ENCODE results near the gene MFRP. TPM values are rescaled to one million over a fixed set of nuclear protein-coding genes. Genes with fewer than 3 reads are reported as not detected.

MFRP gene
- polyA plus RNA-seq, 1 experiment, result not detected

DNA sequence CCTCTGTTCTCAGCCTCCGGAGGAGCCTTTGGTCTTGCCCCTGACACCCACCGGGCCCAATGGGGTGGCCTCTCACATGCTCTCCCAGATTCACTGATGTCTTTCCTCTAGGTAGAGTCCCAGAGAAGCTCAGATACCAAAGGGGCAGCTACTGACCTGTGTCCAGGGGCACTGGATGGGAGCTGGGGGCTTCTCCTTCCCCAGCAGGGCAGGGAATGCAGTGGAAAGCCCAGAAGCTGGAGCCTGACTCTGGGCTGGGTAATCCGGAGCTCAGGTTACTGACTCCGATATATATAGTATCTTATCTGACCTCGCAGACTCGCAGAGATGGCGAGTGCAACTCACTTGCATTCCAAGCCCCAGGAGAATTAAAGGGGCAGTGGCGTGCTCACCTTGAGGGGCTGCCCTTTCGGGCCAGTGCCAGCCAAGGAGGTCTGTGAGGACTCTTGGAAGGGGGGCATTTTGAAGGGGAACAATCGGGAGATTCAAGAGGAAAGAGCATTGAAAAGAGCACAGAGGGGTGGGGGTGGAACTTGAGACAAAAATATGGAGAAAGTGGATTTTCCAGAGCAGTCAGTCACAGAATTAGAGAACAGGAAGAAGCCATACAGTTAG is 32.5 kb upstream of the MFRP start:
- Histone ChIP-seq H3K27ac (ENCODE audit: low read depth, low read length) (no peak overlapping the region), H3K27me3 (ENCODE audit: control insufficient read depth, insufficient read depth, low read length) (peaks cover 11% of the 10 kb centered on the region), H3K9me3 (ENCODE audit: control insufficient read depth, insufficient read depth, low read length) (no peaks in the 10 kb centered on the region), H3K4me3 (ENCODE audit: low read depth, low read length) (no peak overlapping the region)
- DNase-seq (ENCODE audit: low read depth, low spot score), result no peak
- POLR2A ChIA-PET, result no interaction called here
- TF ChIP-seq, protein P1, sequence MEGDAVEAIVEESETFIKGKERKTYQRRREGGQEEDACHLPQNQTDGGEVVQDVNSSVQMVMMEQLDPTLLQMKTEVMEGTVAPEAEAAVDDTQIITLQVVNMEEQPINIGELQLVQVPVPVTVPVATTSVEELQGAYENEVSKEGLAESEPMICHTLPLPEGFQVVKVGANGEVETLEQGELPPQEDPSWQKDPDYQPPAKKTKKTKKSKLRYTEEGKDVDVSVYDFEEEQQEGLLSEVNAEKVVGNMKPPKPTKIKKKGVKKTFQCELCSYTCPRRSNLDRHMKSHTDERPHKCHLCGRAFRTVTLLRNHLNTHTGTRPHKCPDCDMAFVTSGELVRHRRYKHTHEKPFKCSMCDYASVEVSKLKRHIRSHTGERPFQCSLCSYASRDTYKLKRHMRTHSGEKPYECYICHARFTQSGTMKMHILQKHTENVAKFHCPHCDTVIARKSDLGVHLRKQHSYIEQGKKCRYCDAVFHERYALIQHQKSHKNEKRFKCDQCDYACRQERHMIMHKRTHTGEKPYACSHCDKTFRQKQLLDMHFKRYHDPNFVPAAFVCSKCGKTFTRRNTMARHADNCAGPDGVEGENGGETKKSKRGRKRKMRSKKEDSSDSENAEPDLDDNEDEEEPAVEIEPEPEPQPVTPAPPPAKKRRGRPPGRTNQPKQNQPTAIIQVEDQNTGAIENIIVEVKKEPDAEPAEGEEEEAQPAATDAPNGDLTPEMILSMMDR (IDR thresholded peaks at IDR 0.05; ENCODE audit: low read depth, low read length), result no peak
- CTCF ChIA-PET, result interaction anchor here (0.5 to 5.7 kb wide), 6 partner anchors 14 to 96 kb away, joined by 3 to 48 read pairs (median 8); partner anchors contain the start of gene C1QTNF5

DNA sequence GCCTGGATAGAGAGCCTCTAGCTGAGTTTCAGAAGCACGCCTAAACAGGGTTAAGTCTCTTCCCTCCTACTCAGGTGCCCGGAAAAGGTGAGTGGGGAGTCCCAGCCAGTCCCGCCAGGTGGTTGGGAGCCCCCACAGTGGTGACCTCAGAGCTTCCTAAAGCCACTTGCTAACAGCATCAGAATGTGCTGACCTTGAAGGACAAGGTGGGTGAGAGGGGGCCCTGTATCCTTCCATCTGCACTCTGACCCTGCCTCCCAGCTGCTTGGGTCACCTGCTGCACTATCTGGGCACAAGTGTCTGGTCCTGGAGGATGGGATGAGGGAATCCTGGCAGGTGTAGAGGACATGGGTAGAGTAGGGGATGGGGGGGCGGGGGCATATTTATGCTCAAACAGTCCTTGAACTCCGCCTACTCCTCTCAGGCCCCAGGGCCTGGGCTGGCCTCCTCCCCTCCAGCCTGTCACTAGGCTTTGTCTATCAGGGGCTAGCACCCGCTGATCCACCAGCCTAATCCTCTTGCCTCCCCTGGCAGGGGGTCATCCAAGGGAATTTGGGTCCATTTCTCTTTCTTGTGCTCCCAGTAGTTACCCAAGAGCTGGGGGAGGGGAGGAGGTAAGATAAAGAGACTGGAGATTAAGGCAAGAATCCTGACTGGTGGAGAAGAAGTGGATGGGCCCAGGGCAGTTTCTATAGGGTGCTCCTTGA is 31.6 kb upstream of the MFRP start:
- TF ChIP-seq, protein P1 (IDR thresholded peaks at IDR 0.05; ENCODE audit: low read depth, low read length), result no peak
- Histone ChIP-seq H3K27me3 (ENCODE audit: control insufficient read depth, insufficient read depth, low read length) (peaks cover 3% of the 10 kb centered on the region), H3K9me3 (ENCODE audit: control insufficient read depth, insufficient read depth, low read length) (no peaks in the 10 kb centered on the region), H3K4me3 (ENCODE audit: low read depth, low read length) (no peak overlapping the region), H3K27ac (ENCODE audit: low read depth, low read length) (no peak overlapping the region)
- CTCF ChIA-PET, result interaction anchor here (1.5 to 5.9 kb wide), 5 partner anchors 14 to 96 kb away, joined by 5 to 74 read pairs (median 11); partner anchors contain the start of gene C1QTNF5
- DNase-seq (ENCODE audit: low read depth, low spot score), result no peak
- POLR2A ChIA-PET, result interaction anchor here (0.6 kb wide), 1 partner anchor 25 kb away, joined by 4 read pairs; no protein-coding TSS in a partner anchor

DNA sequence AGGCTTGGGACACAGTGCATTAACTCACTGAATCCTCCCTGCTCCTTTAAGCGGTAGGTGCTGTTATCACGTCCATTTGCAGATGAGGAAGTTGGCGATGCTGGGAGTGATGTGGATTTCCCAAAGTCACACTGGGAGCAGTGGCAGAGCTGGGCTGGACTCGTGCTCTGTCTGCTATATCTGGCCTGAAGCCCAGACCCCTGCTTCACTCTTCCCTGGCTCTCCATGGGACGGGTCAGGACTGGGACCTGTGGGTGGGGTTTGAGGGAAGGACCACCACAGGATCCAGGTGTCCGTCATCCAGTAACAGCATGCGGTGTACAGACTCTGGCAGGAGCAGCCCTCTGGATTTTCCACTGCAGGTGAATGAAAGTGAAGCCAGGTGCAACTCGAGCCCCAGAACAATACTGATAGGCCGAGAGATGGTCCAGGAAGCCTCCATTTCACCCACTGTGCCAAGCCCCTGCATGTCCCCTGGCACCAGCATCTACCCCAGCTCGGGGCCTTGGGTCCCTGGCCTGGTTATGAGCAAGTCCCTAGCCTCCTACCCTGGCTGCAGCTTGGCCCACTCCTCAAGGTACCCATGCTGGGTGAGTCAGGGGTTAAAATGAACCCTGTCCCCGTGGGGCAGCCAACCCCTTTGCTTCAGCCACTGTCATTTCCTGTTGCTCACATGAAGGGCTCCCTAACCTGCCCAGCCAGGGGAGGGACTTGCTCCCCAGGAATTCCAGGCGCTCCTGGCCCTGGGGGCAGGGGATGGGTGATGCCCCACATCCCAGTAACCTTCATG is 30.8 kb upstream of the MFRP start:
- H3K9me3 ChIP-seq (ENCODE audit: control insufficient read depth, insufficient read depth, low read length), result no peaks in the 10 kb centered on the region
- H3K27ac ChIP-seq (ENCODE audit: low read depth, low read length), result no peak overlapping the region
- H3K4me3 ChIP-seq (ENCODE audit: low read depth, low read length), result no peak overlapping the region
- DNase-seq (ENCODE audit: low read depth, low spot score), result no peak
- no peaks in the 10 kb centered on the region for H3K27me3 ChIP-seq (ENCODE audit: control insufficient read depth, insufficient read depth, low read length)
- ChIA-PET POLR2A (interaction anchor here (0.6 to 2.2 kb wide), 2 partner anchors 24 to 39 kb away, joined by 4 to 12 read pairs; no protein-coding TSS in a partner anchor), CTCF (interaction anchor here (0.6 to 7.5 kb wide), 8 partner anchors 15 to 98 kb away, joined by 3 to 102 read pairs (median 26); partner anchors contain the start of gene C1QTNF5)
- TF ChIP-seq, protein P1 (IDR thresholded peaks at IDR 0.05; ENCODE audit: low read depth, low read length), result no peak

DNA sequence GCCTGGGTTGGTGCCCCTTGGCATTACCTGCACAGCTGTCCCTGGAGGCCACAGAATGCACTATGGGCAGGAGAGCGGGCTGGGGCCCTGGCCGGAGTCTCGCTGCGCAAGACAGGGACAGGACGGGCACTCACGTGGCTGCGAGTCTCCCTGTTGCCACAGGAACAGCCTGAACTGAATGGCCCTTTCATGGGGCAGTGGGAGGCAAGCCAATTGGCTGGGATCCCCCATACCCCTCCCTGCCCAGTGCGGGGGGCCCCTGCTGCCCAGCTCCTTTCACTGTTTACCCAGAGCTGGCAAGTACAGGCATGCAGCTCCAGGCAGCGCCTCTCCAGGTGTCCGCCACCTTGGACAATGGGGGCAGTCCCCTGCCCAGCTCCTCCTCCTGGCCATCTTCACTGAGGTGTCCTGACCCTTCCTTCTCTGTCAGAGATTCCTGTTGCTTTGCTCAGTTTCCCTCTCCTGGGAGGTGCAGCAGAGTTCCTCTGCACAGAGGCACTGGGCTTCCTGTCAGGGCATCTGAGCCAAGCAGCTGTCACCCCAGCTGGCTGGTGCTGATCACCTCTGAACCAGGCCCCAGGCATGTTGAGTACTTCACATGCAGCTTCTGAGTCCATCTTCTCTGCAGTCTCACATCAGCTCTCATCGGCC is 29.8 kb upstream of the MFRP start:
- H3K27me3 ChIP-seq (ENCODE audit: control insufficient read depth, insufficient read depth, low read length), result peaks cover 2% of the 10 kb centered on the region
- no peaks in the 10 kb centered on the region for H3K9me3 ChIP-seq (ENCODE audit: control insufficient read depth, insufficient read depth, low read length)
- TF ChIP-seq, protein P1 (IDR thresholded peaks at IDR 0.05; ENCODE audit: low read depth, low read length), result no peak
- POLR2A ChIA-PET, result interaction anchor here (2.2 kb wide), 1 partner anchor 38 kb away, joined by 12 read pairs; no protein-coding TSS in a partner anchor
- H3K27ac ChIP-seq (ENCODE audit: low read depth, low read length), result no peak overlapping the region
- no peak for DNase-seq (ENCODE audit: low read depth, low spot score)
- no peak overlapping the region for H3K4me3 ChIP-seq (ENCODE audit: low read depth, low read length)
- CTCF ChIA-PET, result interaction anchor here (0.6 to 7.5 kb wide), 12 partner anchors 9 to 170 kb away, joined by 3 to 102 read pairs (median 16); partner anchors contain the start of genes C1QTNF5 and CBL
